GM12865 (cell line): Measurements from ENCODE around the gene FAM111A.
"Not testable (repeated sequence)": the region's sequence is repeated elsewhere in the genome, so short reads cannot be mapped to it uniquely, and the experiment has no call there.

ENCODE experiments used
- DNase-seq: peaks from one replicate; pipeline ENCODE4 v3.0.0; 2010; ENCODE audit warnings: low read depth
- H3K4me3 ChIP-seq: 2 replicates; pipeline ENCODE4 v1.5.1; 2011; ENCODE audit warnings: mild to moderate bottlenecking, low read depth, low read length, control low read depth
- TF ChIP-seq, protein P1 (sequence below): IDR thresholded peaks from 2 replicates; pipeline ENCODE4 v1.5.1; 2011; ENCODE audit warnings: low read length, control low read depth, low read depth, inconsistent platforms; ENCODE audit not compliant: insufficient read depth; ENCODE audit errors: missing control alignments

Gene FAM111A, protein sequence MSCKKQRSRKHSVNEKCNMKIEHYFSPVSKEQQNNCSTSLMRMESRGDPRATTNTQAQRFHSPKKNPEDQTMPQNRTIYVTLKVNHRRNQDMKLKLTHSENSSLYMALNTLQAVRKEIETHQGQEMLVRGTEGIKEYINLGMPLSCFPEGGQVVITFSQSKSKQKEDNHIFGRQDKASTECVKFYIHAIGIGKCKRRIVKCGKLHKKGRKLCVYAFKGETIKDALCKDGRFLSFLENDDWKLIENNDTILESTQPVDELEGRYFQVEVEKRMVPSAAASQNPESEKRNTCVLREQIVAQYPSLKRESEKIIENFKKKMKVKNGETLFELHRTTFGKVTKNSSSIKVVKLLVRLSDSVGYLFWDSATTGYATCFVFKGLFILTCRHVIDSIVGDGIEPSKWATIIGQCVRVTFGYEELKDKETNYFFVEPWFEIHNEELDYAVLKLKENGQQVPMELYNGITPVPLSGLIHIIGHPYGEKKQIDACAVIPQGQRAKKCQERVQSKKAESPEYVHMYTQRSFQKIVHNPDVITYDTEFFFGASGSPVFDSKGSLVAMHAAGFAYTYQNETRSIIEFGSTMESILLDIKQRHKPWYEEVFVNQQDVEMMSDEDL

DNA sequence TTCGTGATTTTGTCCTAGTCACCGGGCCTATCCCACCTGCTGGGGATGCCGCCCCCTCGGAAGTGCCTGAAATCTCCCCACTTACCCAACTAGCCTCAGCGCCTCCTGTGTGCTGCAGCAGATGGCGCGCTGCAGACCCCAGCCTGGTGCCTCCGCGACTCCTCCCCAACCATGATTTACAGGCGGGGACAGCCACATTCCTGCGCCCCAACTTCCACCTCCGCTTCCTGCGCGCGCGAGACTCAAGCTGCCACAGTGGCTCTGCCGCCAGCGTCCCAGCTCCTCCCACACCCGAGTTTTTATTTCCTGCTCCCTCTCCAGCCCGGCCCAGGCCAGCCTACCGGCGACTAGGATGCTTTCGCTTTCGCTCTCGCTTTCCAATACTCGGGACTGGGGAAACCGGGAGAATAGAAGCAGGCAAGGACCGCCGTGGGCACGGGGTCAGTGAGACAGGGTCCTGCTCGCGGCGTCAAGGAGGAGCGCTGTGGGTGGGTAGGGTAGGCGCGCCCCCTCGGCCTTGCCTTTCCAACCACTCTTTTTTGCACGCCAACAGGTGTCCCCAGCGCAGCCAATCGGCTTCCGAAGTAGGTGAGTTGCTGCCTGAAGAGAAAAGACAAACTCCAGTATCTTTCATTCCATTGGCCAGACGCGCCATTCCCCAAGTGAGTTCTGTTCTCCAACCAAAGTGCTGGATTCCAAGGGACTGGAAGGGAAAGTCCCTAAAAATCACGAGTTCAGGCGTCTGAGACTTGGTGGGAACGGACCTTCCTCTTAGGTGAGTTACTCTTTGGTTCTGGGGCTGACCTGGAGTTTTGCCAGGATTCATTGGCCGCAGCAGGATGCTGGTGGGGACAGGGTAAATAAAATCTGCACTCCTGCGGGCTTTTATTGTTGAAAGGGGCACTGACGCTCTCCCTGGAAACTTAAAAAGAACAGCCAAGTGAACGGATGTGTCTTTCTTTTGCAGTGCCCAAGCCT, at the start of gene FAM111A:
Gene FAM111A, plus strand, starts transcription at position 327 of the 978 bp plus-strand sequence. CDS start 6,017 bp downstream, outside the sequence.
- TF ChIP-seq, protein P1, sequence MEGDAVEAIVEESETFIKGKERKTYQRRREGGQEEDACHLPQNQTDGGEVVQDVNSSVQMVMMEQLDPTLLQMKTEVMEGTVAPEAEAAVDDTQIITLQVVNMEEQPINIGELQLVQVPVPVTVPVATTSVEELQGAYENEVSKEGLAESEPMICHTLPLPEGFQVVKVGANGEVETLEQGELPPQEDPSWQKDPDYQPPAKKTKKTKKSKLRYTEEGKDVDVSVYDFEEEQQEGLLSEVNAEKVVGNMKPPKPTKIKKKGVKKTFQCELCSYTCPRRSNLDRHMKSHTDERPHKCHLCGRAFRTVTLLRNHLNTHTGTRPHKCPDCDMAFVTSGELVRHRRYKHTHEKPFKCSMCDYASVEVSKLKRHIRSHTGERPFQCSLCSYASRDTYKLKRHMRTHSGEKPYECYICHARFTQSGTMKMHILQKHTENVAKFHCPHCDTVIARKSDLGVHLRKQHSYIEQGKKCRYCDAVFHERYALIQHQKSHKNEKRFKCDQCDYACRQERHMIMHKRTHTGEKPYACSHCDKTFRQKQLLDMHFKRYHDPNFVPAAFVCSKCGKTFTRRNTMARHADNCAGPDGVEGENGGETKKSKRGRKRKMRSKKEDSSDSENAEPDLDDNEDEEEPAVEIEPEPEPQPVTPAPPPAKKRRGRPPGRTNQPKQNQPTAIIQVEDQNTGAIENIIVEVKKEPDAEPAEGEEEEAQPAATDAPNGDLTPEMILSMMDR, result peak; percentile 43
- DNase-seq, result peak; percentile 94

DNA sequence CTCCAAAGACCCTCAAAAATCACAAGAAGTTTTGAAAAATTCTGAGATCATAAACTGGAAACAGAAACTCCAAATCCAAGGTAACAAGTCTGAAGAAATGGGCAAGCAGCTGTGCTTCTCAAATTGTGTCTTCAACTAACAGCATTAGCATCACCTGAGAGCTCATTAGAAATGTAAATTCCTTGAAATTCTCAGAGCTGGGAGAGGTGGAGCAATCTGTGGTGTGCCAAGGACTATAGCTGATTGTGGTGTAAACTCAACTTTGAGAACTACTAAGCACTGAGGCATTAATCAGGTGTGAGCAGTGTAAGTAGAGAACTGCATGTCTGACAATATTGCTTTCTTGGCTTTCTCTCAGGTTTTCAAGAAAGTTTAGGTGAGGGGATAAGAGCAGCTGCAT, 49.1 kb upstream of the FAM111A start:
- not testable (repeated sequence) for DNase-seq, H3K4me3 ChIP-seq

More for the DNA sequence above, at the start of gene FAM111A:
- peak within 1 kb of the TSS; percentile 63 for H3K4me3 ChIP-seq

DNA sequence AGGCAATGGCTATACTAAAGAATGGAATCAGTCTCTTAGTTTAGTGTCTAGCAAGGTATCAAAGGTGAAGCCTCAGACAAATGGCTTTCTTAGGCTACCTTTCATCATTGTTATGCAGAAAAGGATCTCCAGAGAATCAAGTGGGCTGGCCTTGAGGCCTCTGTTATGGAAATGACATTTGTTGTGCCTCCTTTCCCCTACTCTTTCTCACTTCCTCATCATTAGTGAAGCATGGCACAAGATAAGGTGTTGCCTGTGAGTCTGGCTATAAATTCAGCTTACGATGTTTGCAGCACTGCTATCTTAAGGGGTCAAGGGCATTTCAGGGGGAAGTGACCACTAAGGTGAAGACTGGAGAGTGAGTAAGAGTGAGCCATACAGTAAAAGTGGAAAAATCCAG, 47.4 kb upstream of the FAM111A start:
- not testable (repeated sequence) for H3K4me3 ChIP-seq
- DNase-seq, result peak; percentile 46

DNA sequence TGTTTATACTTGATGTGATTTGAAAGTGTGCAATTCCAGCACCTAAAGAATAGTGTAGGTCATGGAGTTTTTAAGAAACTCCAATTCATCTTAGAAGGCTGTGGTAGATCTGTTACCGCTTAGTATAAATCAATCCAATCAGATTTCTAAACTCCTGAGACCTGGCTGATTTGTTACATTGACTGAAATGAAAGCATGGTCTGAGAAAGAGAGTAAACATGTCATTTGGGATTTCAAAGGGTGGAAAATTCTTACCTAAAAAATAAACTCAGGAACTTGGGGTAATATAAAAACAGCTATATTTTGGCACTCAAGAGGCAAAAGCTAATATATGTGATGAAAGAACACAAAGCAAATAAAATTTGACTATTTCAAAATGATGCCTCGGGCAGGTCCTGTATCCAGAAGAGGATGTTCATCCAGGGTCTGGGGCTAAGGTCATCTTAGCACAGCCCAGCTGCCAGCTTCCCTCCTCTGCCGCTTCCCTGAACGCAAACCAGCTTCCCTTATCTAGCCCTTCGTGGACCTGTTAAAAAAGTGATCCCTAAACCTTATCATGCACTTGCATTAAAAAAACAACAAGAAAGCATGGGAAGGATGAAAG, 46.6 kb upstream of the FAM111A start:
- not testable (repeated sequence) for DNase-seq, H3K4me3 ChIP-seq

DNA sequence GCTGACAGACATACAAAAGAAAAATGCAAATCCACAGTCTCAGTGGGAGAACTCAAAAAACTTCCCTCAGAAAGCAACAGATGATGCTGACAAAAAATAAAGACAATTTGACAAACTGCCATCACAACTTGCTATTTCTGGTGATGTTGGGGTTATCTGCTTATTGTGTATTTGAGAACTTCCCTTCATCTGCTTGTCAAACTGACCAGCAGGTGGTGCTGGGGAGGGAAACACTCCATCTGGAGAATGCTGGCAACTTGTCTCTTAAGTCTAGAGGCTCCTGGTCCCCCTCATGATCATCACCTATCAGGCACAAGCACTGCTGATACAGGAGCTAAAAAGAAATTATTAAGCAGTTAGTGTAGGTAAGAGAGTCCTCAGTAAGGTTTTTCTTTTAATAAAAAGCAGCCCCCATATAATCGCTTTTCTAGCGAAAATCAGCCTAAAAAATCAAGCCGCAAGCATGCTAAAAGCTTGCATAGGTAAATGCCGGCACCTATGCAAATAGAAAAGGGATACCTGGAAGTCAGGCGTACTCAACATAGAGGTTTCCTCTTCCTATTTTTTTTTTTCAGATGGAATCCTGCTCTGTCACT, 45.4 kb upstream of the FAM111A start:
- TF ChIP-seq, protein P1, result peak; percentile 63
- no peak overlapping the region for H3K4me3 ChIP-seq
- peak; percentile 81 for DNase-seq

DNA sequence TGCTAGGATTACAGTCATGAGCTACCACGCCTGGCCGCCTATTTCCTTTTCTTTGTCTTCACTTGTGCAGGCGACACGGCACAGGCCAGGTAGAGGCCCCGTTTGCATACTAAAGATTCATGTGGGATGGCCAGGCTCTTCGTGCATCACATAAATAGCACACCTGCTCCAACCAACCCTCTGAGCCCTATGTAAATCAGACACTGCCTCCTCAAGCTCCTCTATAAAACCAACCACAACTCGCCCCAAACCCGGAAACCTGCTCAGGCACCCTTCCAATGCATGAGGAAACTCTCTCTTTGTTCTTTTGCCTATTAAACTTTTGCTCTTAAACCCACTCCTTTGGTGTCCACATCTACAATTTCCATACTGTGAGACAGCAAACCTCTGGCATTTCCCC, 44.7 kb upstream of the FAM111A start:
- not testable (repeated sequence) for H3K4me3 ChIP-seq
- peak; percentile 71 for DNase-seq

DNA sequence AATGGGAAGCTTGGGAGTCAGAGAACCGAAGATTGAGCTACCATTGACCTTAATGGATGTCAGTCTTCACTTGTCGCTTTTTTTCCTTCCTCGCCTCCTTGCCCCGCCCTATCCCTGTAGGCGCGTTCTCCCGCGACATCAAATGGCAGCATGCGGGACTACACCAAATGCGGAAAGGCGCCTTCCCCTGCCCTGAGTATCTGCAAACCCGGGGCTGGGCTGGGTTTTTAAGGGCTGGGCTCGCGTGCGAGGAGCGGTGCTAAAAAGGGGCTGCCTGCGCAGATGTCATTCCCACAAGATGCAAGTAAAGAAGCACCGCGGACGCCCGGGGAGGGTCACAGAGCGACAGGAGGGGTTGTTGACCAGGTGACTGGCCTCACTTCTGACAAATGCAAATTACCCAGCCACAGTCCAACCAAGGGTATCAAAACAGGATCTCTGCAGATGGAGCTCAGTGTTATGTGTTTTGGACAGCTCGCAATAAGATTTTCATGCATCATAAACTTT, 40.3 kb upstream of the FAM111A start:
- H3K4me3 ChIP-seq, result peak overlapping the region; percentile 73
- TF ChIP-seq, protein P1, result peak; percentile 53
- peak; percentile 96 for DNase-seq

DNA sequence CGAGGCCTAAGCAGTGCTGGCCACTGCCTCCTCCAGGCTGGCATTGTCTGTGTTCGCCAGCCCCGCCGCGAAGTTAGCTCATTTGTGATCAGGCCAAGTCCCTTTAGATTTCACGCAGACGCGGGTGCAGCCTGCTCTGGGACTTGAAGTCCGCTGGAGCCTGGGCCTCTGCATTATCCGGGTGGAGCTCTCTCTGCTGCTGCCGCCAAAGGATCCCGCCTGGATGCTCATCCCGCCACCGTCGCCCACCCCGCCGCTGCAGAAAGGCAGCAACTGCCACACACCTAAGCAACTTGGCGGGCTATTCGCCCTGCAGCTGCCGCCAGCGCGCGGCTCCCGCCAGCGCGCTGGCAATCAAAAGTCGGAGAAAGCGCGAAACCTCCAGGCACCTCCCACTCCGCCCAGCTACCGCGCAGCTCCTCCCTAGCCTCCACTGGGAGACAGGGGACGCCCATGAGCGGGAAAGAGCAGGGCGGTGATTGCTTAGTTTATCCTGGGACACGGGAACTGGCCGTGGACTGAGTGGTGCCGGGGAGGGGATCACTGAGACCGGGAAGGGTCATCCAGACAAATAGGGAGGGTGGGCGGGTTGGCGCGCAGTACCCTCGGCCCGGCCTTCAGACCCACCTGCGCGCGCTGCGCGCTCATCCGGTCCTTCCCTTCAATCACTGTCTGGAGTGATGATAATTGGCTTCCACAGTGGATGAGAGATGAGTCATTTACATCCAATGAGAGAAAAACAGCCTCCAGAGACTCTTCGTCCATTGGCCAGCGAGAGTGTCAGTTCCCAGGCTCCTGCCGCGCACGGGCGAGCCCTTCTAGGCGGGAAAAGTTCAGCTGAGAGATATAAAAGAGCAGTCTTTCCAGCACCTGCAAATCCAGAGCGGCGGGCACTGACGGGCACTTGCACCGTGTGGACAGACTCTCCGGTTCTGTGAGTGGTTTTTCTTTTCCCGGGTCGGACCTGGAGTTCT, 36.0 kb upstream of the FAM111A start, which contains the start of gene FAM111B:
Gene FAM111B, plus strand, starts transcription at position 875 of the 974 bp plus-strand sequence. CDS start 2,389 bp downstream, outside the sequence.
- H3K4me3 ChIP-seq, result peak within 1 kb of the TSS; percentile 77
- peak; percentile 95 for DNase-seq
- TF ChIP-seq, protein P1, result peak; percentile 4

DNA sequence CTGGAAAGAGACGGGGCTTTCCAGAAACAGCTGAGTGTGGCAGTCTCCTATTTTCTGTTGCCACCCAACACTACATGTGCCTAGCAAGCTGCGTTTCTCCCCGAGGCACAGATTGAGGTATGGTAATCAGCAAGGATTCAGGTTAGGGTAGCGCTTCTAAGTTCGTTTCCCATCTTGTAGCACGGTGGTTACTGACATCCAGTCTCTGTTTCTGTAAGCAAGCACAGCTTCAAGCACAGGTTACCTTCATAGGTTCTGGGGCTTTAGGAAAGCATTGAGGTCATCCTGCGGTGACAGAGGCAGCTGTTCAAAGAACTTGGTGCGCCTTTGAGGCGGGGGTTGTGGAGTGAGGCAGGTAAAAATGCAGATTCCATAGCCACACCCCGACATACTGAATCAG, 34.9 kb upstream of the FAM111A start:
- peak; percentile 55 for DNase-seq

More for the DNA sequence above, 34.9 kb upstream of the FAM111A start:
- H3K4me3 ChIP-seq, result peak overlapping the region; percentile 77
